Stimulated activated CD8-positive, alpha-beta memory T cell treated with anti-CD3 and anti-CD28 coated beads, Interleukin-15, amount 100 ng/mL, for 24 hours (primary cell): Measurements from ENCODE around the gene ACTL8.

ENCODE experiments used
- DNase-seq: peaks from one replicate; pipeline ENCODE4 v3.0.0-alpha.2; 2020; ENCODE audit warnings: low read depth

The ACTL8 gene

GRCh38 chr1:17805869-17806684 lies 50.9 kb downstream of the ACTL8 start:
- no peak for DNase-seq

DNA sequence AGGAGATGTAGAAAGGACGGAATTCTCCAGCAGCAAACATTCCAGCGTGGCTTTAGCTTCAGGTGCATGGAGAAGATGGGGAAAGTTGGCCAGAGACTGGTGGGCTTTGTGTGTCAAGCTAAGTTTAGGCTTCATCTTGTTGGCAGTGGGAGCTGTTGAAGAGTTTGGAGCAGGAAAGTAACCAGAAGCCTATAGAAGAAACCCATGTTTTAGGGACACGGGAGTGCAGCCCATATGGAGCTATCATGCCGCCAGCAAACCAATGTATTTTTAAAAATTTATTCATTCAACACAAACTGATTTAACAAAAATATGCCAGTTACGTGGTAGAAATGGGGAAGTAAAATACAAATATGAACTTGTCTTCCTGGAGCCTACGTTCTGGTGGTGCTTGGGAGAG lies 53.7 kb downstream of the ACTL8 start:
- no peak for DNase-seq

DNA sequence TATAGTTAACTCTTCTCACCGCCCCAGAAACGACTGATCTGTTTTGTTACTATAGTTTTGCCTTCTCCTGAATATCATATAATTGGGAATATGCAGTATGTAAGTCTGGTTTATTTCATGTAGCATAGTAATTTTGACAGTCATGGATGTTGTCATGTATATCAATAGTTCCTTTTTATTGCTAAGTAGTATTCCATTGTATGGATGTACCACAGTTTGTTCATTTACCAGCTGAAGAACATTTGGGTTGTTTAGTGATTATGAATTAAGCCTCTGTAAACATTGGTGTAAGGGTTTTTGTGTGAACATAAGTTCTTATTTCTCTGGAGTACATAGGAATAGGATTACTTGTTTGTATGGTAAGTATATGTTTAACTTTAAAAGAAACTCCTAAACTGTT lies 55.5 kb downstream of the ACTL8 start:
- no peak for DNase-seq

DNA sequence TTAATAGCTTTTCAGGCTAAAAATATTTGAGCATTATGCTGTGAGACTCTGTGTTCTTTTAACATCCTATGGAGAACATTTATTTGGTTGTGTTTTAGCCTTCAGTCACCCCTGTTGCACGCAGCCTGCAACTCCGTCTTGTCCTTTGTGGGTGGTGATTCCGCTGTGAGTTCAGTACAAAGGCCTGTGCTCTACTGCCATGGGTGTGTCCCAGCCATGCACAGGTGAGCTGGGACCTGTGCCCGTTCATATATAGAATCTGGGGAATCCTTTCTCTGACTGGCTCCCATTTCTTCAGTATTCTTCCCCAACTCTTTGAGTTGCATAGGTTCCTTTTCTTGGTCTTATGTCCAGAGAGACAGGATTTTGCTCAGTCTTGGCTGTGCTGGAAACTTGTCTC lies 61.4 kb downstream of the ACTL8 start:
- no peak for DNase-seq

GRCh38 chr1:17819129-17819802 lies 64.1 kb downstream of the ACTL8 start:
- no peak for DNase-seq

DNA sequence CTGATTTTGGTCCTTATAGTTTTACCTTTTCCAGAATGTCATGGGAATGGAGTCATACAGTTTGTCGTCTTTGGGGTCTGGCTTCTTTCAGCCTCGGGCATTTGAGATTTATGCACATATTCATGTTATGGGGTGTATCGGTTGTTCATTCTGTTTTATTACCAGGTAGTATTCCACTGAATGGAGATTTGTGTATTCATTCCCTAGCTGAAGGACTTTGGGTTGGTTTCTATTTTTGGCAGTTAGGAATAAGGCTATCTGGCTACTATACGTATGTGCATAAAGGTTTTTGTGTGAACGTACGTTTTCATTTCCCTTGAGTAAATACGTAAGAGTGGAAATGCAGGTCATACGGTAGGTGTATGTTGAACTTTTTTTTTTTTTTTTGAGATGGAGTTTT lies 65.1 kb downstream of the ACTL8 start:
- DNase-seq = no peak

DNA sequence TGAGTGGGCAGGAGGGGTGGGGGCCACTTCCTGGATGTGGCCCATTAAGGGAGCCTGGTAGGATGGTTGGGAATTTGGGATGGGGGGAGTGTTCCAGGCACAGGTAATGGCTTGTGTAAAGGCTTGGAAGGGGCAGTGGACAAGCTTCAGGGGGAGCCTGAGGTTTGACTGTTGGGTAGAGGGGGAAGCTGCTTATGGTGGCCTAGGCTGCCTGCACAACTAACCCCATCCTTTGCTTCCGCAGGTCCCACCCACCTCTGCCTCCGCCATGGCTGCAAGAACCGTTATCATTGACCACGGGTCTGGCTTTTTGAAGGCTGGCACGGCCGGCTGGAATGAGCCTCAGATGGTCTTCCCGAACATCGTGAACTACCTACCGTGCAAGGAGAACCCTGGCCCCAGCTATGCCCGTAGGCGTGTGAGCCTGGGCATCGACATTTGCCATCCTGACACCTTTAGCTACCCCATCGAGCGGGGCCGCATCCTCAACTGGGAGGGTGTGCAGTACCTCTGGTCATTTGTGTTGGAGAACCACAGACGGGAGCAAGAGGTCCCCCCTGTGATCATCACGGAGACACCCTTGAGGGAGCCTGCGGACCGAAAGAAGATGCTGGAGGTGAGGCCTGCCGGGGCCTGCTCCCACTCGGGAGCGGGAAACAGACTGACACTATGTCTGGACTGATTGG lies 67.8 kb downstream of the ACTL8 start:
- no peak for DNase-seq

- no peak for DNase-seq
Measured at GRCh38 chr1:17825273-17826164, 70.4 kb downstream of the ACTL8 start.

- DNase-seq = peak; percentile 1
Measured at GRCh38 chr1:17826165-17826488, 71.0 kb downstream of the ACTL8 start.

GRCh38 chr1:17828991-17829390 lies 73.9 kb downstream of the ACTL8 start:
- DNase-seq = no peak

GRCh38 chr1:17829579-17829978 lies 74.4 kb downstream of the ACTL8 start:
- no peak for DNase-seq

- no peak for DNase-seq
Measured at GRCh38 chr1:17831597-17831996, 76.5 kb downstream of the ACTL8 start.

DNA sequence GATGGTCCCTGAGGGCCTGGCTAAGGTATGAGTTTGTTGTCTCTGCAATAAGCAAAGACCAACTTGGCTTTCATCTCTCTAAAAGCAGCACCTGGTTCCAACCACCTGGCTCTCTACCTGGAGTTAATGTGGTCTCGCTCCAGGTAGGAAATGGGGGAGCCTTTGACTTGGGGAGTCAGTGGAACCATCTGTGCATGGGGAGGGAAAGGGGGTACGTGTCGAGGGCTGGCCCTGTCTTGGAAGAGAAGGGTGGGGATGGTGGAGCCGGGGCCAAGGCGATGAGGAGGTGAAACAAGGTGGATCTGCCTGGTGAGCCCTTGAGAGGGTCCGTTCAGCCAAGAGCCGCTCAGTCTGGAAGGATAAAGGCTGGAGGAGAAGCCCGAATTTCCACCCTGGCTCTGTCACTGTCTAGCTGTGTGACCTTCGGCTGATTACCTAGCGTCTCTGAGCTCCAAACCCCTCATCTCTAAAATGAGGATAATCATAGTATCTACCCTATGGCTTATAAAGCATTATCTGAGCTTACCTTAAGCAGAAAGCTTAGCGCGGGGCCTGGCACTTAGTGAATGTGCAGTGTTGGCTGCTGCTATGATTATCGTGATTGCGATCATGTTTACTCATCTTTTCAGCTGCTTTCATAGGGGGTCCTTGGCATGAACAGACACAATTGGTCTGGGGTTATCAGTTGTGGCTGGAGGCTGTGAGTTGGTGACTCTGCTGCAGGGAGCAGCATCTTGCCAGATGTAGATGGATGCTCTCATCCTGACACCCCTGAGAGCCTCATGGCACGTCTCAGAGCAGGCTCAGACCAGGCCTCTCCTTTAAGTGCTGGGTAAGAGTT lies 78.7 kb downstream of the ACTL8 start:
- no peak for DNase-seq

DNA sequence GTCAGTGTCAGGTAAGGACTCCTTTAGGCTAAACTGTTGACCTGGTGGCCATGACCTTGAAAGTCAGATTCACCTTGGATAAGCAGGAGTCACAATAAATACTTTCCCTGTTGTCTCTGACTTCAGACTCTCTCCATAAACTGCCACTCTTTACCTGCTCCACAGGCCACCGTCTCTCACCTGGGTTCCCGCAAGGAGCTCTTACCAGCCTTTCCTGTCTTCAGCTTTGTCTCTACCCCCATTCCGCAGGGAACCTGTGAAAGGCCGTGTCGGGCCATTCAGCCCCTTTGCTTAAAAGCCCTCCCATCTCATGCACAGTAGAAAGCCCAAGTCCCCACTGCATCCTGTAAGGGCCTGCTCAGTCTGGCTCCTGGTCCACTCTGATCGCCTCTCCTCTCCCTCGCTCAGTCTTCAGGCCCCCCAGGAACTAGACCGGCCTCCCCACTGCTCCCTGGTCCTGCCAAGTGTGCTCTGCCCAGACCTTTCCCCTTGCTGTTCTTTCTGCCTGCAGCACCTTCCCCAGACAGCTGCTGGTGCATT lies 79.5 kb downstream of the ACTL8 start:
- no peak for DNase-seq

DNA sequence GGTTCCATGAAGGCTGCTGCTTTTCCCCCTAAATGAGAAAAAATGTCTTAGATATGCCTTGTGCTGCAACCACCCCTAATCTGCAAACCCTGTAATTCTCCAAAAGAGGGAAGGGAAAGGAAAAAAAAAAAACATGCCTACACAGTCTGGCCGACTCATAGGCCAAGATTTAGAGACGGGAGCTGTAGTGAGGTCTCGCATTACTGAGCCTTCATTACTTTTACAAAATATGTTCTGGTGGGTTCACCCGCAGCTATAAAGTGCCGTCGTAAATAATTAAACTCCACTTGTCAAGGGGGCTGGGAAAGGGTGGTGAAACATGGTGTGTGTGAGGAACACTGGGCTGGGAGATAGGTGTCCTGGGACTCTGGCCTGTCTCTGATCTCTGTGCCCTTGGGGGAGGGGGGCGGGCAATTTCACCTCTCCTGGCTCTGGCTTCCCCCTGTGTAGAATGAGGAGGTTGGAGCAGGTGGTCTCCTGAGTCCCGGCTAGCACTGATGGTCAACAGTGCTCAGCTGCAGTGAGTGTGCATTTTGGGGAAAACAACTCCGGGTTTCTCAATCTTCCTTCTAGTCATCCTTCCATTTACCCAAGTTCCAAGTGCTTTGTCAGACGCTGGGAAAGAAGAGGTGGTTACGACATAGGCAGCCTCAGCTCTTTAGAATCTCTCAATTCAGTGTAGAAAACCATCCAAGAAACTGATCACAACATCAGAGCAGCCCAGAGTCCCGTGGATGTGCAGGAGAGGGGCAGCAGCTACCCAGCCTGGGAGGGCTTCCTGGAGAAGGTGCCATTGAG lies 82.3 kb downstream of the ACTL8 start:
- no peak for DNase-seq

DNA sequence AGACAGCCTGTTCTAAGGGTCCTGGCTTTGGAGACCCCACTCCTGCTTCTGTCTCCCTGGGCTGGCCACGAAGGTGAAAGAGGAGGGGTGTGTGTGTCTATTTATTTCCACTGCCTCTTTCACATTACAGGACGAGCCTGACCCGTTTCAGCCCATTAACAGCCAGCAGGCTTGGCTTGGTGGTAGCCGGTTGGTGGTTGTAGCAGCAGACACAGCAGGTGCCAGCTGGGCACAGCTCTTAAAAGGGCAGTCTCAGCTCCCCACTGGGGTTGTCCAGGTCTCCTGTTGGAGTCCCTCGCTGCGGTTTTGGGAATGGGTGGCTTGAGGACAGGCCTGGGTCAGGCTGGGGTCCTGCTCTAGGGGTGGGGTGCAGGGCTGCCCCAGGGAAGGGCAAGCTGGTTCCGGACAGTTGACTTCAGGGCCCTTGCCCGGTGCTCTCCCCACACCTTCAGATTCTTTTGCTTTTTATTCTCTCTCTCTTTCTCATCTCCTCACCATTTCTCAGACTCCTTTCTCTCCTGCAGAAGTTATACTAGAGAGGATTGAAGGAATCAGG lies 84.6 kb downstream of the ACTL8 start:
- DNase-seq = no peak

- DNase-seq = no peak
Measured at GRCh38 chr1:17841944-17842343, 86.8 kb downstream of the ACTL8 start.

DNA sequence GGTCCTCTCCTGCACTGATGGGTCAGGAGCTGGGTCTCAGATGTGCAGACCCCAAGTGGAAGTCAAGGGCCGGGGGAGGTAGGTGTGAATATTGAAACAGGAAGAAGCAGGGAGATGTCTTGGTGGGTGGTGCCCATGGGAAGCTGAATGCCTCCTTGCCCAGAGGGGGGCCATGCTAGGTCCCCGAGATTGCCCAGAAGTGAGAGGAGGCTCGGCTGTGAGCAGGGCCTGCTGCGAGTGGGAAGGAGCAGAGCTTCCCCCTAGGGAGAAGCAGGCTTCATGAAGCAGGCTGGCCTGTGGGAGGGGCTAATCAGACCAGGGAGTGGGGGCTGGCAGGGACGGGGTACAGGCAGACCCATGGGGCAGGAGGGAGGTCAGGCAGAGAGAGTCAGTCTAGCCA lies 87.6 kb downstream of the ACTL8 start:
- DNase-seq = no peak

- no peak for DNase-seq
Measured at GRCh38 chr1:17844185-17844826, 89.2 kb downstream of the ACTL8 start.
